ENCODE data around the gene SMIM32.

DNA sequence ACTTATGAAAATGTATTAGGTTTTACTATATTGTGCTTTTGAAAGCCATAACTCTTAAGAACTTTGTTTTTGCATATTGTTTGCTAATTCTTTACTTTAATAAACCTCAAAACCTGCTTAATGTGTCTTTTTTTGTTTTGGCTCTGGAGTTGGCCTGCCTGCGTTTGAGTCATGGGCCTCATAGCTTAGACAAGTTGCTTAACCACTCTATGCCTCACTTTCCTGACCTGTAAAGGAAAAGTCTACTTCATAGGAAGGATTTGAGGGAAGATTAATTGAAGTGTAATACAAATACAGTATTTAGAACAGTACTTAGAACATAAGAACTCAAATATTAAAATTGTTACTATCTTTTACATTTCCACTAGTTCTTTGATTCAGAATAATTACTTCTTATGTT, 10.3 kb downstream of the SMIM32 start:
- TF ChIP-seq POLR2A (IDR thresholded peaks at IDR 0.05; ENCODE audit: low read depth, low read length): no peak
- TF ChIP-seq SPI1 (IDR thresholded peaks at IDR 0.05; ENCODE audit: low read depth, low read length): no peak
- TF ChIP-seq POLR2AphosphoS5 (IDR thresholded peaks at IDR 0.05; ENCODE audit: low read depth, low read length): no peak
- no peak for TF ChIP-seq TAF1 (IDR thresholded peaks at IDR 0.05; ENCODE audit: low read depth, low read length)

All from GM12891 (cell line).